Cardiac muscle cell (in vitro differentiated cells and primary cell): ENCODE measurements around the gene ADAP2. TPM values are rescaled to one million over a fixed set of nuclear protein-coding genes. Genes with fewer than 3 reads are reported as not detected.
A peak's percentile ranks its signal among the peaks of the same experiment; 100 is the strongest.

Experiments
- DNase-seq, 2 donors: peaks; one replicate each; pipeline versions ENCODE4 v3.0.0 to v3.0.0-alpha.2; 2010 to 2017; ENCODE audit warnings: low read depth in 1 of 2, low spot score in 1 of 2
- H3K27ac ChIP-seq: fragments of 200-600 bp; sonication (generic); 2 replicates; pipeline ENCODE4 v1.5.1; 2016
- H3K27me3 ChIP-seq: fragments of 200-600 bp; sonication (generic); 2 replicates; pipeline ENCODE4 v1.6.0; 2016; ENCODE audit warnings: control low read depth
- H3K36me3 ChIP-seq: fragments of 200-600 bp; sonication (generic); 2 replicates; pipeline ENCODE4 v1.5.1; 2016; ENCODE audit warnings: control low read depth
- H3K4me1 ChIP-seq: fragments of 200-600 bp; sonication (generic); 2 replicates; pipeline ENCODE4 v1.8.1; 2017; ENCODE audit warnings: low read depth, mild to moderate bottlenecking, mixed run types
- H3K4me3 ChIP-seq: fragments of 200-600 bp; sonication (generic); 2 replicates; pipeline ENCODE4 v1.5.1; 2016; ENCODE audit warnings: mild to moderate bottlenecking
- H3K9me3 ChIP-seq: fragments of 200-600 bp; sonication (generic); 2 replicates; pipeline ENCODE4 v1.5.1; 2017; ENCODE audit warnings: low read depth, mild to moderate bottlenecking, control low read depth
- CTCF ChIP-seq: IDR thresholded peaks from 2 replicates; pipeline ENCODE4 v1.5.1; 2012; ENCODE audit warnings: low read depth, mild to moderate bottlenecking, low read length
- polyA plus RNA-seq: library from polyadenylated mRNA; unstranded; fragments of >200 nt; fragmentation: Nextera tagmentation; extraction: Ambion mirVana; gene quantifications from 2 replicates; pipeline ENCODE4 v1.2.1, GENCODE V29; 2016
- total RNA-seq: library from RNA; depleted of rRNA; stranded (reverse); fragments of >200 nt; gene quantifications from 2 replicates; pipeline ENCODE4 v1.2.3, GENCODE V29; 2016

The ADAP2 gene
- total and polyA plus RNA-seq, 2 experiments from 2014 or later = 0.71 to 1.0 TPM

GRCh38 chr17:30917050-30917449 is 4.7 kb upstream of the ADAP2 start:
- Histone ChIP-seq H3K27me3 (peaks cover 37% of the 10 kb centered on the region), H3K4me1 (no peaks in the 10 kb centered on the region), H3K9me3 (no peaks in the 10 kb centered on the region), H3K36me3 (no peaks in the 10 kb centered on the region), H3K27ac (no peak overlapping the region), H3K4me3 (no peak overlapping the region)
- no peak for TF ChIP-seq CTCF
- DNase-seq = no peak

- no peaks in the 10 kb centered on the region for H3K36me3 ChIP-seq
- TF ChIP-seq CTCF = no peak
- DNase-seq = peak in 1 of 2 donors; percentile 22
- no peaks in the 10 kb centered on the region for H3K4me1 ChIP-seq
- H3K27me3 ChIP-seq = peaks cover 67% of the 10 kb centered on the region
- no peak overlapping the region for H3K4me3 ChIP-seq
- H3K27ac ChIP-seq = no peak overlapping the region
- H3K9me3 ChIP-seq = no peaks in the 10 kb centered on the region
Observed at GRCh38 chr17:30920282-30920681, 1.5 kb upstream of the ADAP2 start.

GRCh38 chr17:30920683-30921543 is 832 bp upstream of the ADAP2 start:
- Histone ChIP-seq H3K27ac (no peak overlapping the region), H3K36me3 (no peaks in the 10 kb centered on the region), H3K27me3 (peaks cover 73% of the 10 kb centered on the region), H3K4me3 (no peak overlapping the region), H3K4me1 (no peaks in the 10 kb centered on the region), H3K9me3 (no peaks in the 10 kb centered on the region)
- no peak for DNase-seq
- TF ChIP-seq CTCF = no peak

- peak in 1 of 2 donors; percentile 3 for DNase-seq
- H3K4me3 ChIP-seq = peak overlapping the region; percentile 45
- H3K27ac ChIP-seq = no peak overlapping the region
- H3K4me1 ChIP-seq = no peaks in the 10 kb centered on the region
- peaks cover 76% of the 10 kb centered on the region for H3K27me3 ChIP-seq
- TF ChIP-seq CTCF = no peak
- no peaks in the 10 kb centered on the region for H3K36me3 ChIP-seq
- no peaks in the 10 kb centered on the region for H3K9me3 ChIP-seq
Observed at GRCh38 chr17:30922235-30923030, 688 bp downstream of the ADAP2 start.

GRCh38 chr17:30924341-30924740 is 2.6 kb downstream of the ADAP2 start:
- Histone ChIP-seq H3K36me3 (no peaks in the 10 kb centered on the region), H3K27ac (no peak overlapping the region), H3K4me1 (no peaks in the 10 kb centered on the region), H3K4me3 (no peak overlapping the region), H3K27me3 (peaks cover 63% of the 10 kb centered on the region), H3K9me3 (no peaks in the 10 kb centered on the region)
- TF ChIP-seq CTCF = no peak
- no peak for DNase-seq
